Measurements from ENCODE around the gene OR7G2. TPM values are rescaled to one million over a fixed set of nuclear protein-coding genes. Genes with fewer than 3 reads are reported as not detected.
"Not testable (repeated sequence)": the region's sequence is repeated elsewhere in the genome, so short reads cannot be mapped to it uniquely, and the experiment has no call there.

The OR7G2 gene
- total RNA-seq, 3 donors from 2014 or later (not counting 1 experiment from before 2014, with no cell fraction given): not detected

GRCh38 chr19:9057505-9058258, 49.6 kb downstream of the OR7G2 start:
- Histone ChIP-seq H3K27ac (ENCODE audit: low read length) (no peak overlapping the region), H3K4me1 (ENCODE audit: control insufficient read depth, insufficient read depth, low read length) (no peaks in the 10 kb centered on the region), H3K9me3 (ENCODE audit: control insufficient read depth, insufficient read depth, low read length) (no peaks in the 10 kb centered on the region), H3K4me3 (ENCODE audit: low read length) (no peak overlapping the region), H3K27me3 (ENCODE audit: control insufficient read depth, insufficient read depth, low read length) (no peaks in the 10 kb centered on the region), H3K36me3 (ENCODE audit: control insufficient read depth, insufficient read depth, low read length) (no peaks in the 10 kb centered on the region)
- no peak overlapping the region for H3K4me3 Mint-ChIP-seq
- no peaks in the 10 kb centered on the region for H3K36me3 Mint-ChIP-seq
- DNase-seq (no peak), ATAC-seq (no peak)
- no peaks in the 10 kb centered on the region for H3K4me1 Mint-ChIP-seq
- intact Hi-C loops (cut with micrococcal nuclease): no loop called here
- no peak for TF ChIP-seq CTCF (IDR thresholded peaks at IDR 0.05)
- WGBS (ENCODE audit: insufficient coverage): 77% methylated on average over 4 of the region's 4 CpGs
- H3K27ac Mint-ChIP-seq: no peak overlapping the region
- H3K27me3 Mint-ChIP-seq (ENCODE audit: low read depth in 2 of 2): peaks cover 5 to 6% of the 10 kb centered on the region in 2 donors
- no peaks in the 10 kb centered on the region for H3K9me3 Mint-ChIP-seq

GRCh38 chr19:9056131-9056530, 51.1 kb downstream of the OR7G2 start:
- H3K27me3 Mint-ChIP-seq (ENCODE audit: low read depth in 2 of 2); DNase-seq; H3K36me3 ChIP-seq (ENCODE audit: control insufficient read depth, insufficient read depth, low read length); H3K36me3 Mint-ChIP-seq; H3K9me3 Mint-ChIP-seq; H3K27ac ChIP-seq (ENCODE audit: low read length); H3K4me3 Mint-ChIP-seq; H3K27ac Mint-ChIP-seq; H3K27me3 ChIP-seq (ENCODE audit: control insufficient read depth, insufficient read depth, low read length); H3K4me1 Mint-ChIP-seq; H3K9me3 ChIP-seq (ENCODE audit: control insufficient read depth, insufficient read depth, low read length); ATAC-seq; intact Hi-C loops (cut with micrococcal nuclease); H3K4me1 ChIP-seq (ENCODE audit: control insufficient read depth, insufficient read depth, low read length); H3K4me3 ChIP-seq (ENCODE audit: low read length): not testable (repeated sequence)
- 95% methylated on average over 9 of the region's 9 CpGs for WGBS (ENCODE audit: insufficient coverage)

GRCh38 chr19:9054765-9055164, 52.5 kb downstream of the OR7G2 start:
- Histone ChIP-seq H3K27ac (ENCODE audit: low read length) (no peak overlapping the region), H3K4me3 (ENCODE audit: low read length) (no peak overlapping the region), H3K36me3 (ENCODE audit: control insufficient read depth, insufficient read depth, low read length) (no peaks in the 10 kb centered on the region), H3K9me3 (ENCODE audit: control insufficient read depth, insufficient read depth, low read length) (no peaks in the 10 kb centered on the region), H3K27me3 (ENCODE audit: control insufficient read depth, insufficient read depth, low read length) (no peaks in the 10 kb centered on the region), H3K4me1 (ENCODE audit: control insufficient read depth, insufficient read depth, low read length) (no peaks in the 10 kb centered on the region)
- WGBS (ENCODE audit: insufficient coverage): 41% methylated on average over 1 of the region's 8 CpGs
- DNase-seq (no peak), ATAC-seq (no peak)
- Mint-ChIP-seq H3K36me3 (no peaks in the 10 kb centered on the region), H3K27me3 (ENCODE audit: low read depth in 2 of 2) (peaks cover 5 to 6% of the 10 kb centered on the region in 2 donors), H3K4me3 (no peak overlapping the region), H3K9me3 (no peaks in the 10 kb centered on the region), H3K4me1 (no peaks in the 10 kb centered on the region), H3K27ac (no peak overlapping the region)
- intact Hi-C loops (cut with micrococcal nuclease): no loop called here
- TF ChIP-seq CTCF (IDR thresholded peaks at IDR 0.05): no peak

- Mint-ChIP-seq H3K4me1 (no peaks in the 10 kb centered on the region), H3K9me3 (no peaks in the 10 kb centered on the region), H3K27me3 (ENCODE audit: low read depth in 2 of 2) (peaks cover 5 to 6% of the 10 kb centered on the region in 2 donors), H3K36me3 (no peaks in the 10 kb centered on the region), H3K27ac (no peak overlapping the region), H3K4me3 (no peak overlapping the region)
- no peaks in the 10 kb centered on the region for H3K4me1 ChIP-seq (ENCODE audit: control insufficient read depth, insufficient read depth, low read length)
- H3K27ac ChIP-seq (ENCODE audit: low read length): no peak overlapping the region
- ATAC-seq (no peak), DNase-seq (no peak)
- no peak for TF ChIP-seq CTCF (IDR thresholded peaks at IDR 0.05)
- no peaks in the 10 kb centered on the region for H3K9me3 ChIP-seq (ENCODE audit: control insufficient read depth, insufficient read depth, low read length)
- intact Hi-C loops (cut with micrococcal nuclease): no loop called here
- WGBS (ENCODE audit: insufficient coverage): 94% methylated on average over 8 of the region's 8 CpGs
- no peak overlapping the region for H3K4me3 ChIP-seq (ENCODE audit: low read length)
- H3K27me3 ChIP-seq (ENCODE audit: control insufficient read depth, insufficient read depth, low read length): no peaks in the 10 kb centered on the region
- no peaks in the 10 kb centered on the region for H3K36me3 ChIP-seq (ENCODE audit: control insufficient read depth, insufficient read depth, low read length)
Observed at GRCh38 chr19:9054207-9054606, 53.1 kb downstream of the OR7G2 start.

- H3K4me3 Mint-ChIP-seq; H3K4me3 ChIP-seq (ENCODE audit: low read length); H3K9me3 ChIP-seq (ENCODE audit: control insufficient read depth, insufficient read depth, low read length); intact Hi-C loops (cut with micrococcal nuclease); H3K36me3 Mint-ChIP-seq; H3K27ac ChIP-seq (ENCODE audit: low read length); ATAC-seq; H3K9me3 Mint-ChIP-seq; H3K27ac Mint-ChIP-seq; H3K36me3 ChIP-seq (ENCODE audit: control insufficient read depth, insufficient read depth, low read length); H3K4me1 Mint-ChIP-seq; DNase-seq; H3K27me3 Mint-ChIP-seq (ENCODE audit: low read depth in 2 of 2); H3K27me3 ChIP-seq (ENCODE audit: control insufficient read depth, insufficient read depth, low read length); H3K4me1 ChIP-seq (ENCODE audit: control insufficient read depth, insufficient read depth, low read length): not testable (repeated sequence)
- WGBS (ENCODE audit: insufficient coverage): 95% methylated on average over 6 of the region's 6 CpGs
Observed at GRCh38 chr19:9053674-9054073, 53.6 kb downstream of the OR7G2 start.

Measured in natural killer cell (primary cell).